ENCODE data around the gene SPX. TPM values are rescaled to one million over a fixed set of nuclear protein-coding genes. Genes with fewer than 3 reads are reported as not detected.

Gene SPX
- total RNA-seq, 4 donors from 2014 or later, result 1.5 to 2.4 (median 1.6) TPM; not detected in 1

DNA sequence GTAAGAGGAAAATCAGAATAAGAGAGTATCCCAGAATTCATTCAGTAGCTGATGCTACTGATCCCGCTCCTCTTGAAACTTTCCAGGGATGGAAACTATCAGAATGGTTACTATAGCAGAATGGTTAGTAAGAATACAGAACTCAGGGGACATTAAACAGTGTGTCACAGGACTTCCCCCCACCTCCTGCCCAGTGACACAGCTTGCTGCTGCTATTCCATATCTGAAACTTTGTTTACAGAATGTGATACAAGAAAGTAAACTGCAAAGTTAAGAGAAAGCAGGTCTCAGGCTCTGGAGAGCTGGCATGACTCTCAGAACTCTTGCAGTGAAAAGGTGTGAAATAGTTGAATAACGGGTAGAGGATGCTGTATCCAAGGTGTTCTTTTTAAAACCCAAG lies 3.4 kb downstream of the SPX start:
- H3K9me3 ChIP-seq, result no peaks in the 10 kb centered on the region
- peaks cover 0 to 16% of the 10 kb centered on the region in 2 donors for H3K27me3 ChIP-seq
- DNase-seq (ENCODE audit: low spot score in 2 of 2), result no peak
- H3K27ac ChIP-seq, result no peak overlapping the region
- TF ChIP-seq POLR2A (IDR thresholded peaks at IDR 0.05), result no peak
- TF ChIP-seq, protein P1, sequence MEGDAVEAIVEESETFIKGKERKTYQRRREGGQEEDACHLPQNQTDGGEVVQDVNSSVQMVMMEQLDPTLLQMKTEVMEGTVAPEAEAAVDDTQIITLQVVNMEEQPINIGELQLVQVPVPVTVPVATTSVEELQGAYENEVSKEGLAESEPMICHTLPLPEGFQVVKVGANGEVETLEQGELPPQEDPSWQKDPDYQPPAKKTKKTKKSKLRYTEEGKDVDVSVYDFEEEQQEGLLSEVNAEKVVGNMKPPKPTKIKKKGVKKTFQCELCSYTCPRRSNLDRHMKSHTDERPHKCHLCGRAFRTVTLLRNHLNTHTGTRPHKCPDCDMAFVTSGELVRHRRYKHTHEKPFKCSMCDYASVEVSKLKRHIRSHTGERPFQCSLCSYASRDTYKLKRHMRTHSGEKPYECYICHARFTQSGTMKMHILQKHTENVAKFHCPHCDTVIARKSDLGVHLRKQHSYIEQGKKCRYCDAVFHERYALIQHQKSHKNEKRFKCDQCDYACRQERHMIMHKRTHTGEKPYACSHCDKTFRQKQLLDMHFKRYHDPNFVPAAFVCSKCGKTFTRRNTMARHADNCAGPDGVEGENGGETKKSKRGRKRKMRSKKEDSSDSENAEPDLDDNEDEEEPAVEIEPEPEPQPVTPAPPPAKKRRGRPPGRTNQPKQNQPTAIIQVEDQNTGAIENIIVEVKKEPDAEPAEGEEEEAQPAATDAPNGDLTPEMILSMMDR (IDR thresholded peaks at IDR 0.05), result no peak
- no peak for TF ChIP-seq EP300 (IDR thresholded peaks at IDR 0.05)
- WGBS, 2 donors, result 91 to 93% methylated on average over 2 of the region's 2 CpGs
- H3K36me3 ChIP-seq, result no peaks in the 10 kb centered on the region
- H3K4me3 ChIP-seq, result no peak overlapping the region
- peaks cover 0 to 19% (median 2%) of the 10 kb centered on the region in 4 donors for H3K4me1 ChIP-seq

DNA sequence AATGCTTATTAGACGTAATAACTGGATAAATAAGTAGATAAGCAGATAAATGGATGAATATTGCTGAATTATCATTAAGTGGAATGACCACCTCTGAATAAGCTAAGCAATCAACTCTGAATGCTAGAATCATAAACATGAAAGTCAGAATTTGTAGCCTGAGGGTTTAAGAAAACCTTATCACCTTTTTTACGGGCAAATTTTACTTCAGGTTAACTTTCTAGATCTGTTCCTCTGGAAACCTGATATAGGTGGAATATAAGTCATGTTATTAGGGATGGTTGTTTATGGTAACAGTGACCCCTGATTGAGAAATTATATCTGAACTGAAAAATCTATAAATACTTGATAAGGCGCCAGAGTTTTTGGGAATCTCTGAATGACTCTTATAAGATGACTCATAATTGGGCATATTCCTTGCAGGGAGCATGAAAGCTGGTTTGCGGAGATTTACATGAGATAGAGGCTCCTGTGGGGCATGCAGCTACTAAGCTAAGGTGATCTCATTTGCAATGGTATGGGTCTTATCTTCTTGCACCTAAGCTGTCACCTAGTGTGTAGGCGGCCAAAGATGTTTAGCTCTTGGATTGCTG lies 12.1 kb downstream of the SPX start:
- Histone ChIP-seq H3K27me3 (no peaks in the 10 kb centered on the region), H3K9me3 (no peaks in the 10 kb centered on the region), H3K27ac (no peak overlapping the region), H3K4me3 (no peak overlapping the region), H3K36me3 (no peaks in the 10 kb centered on the region), H3K4me1 (no peaks in the 10 kb centered on the region)
- DNase-seq (ENCODE audit: low spot score in 2 of 2), result no peak
- TF ChIP-seq, protein P1 (IDR thresholded peaks at IDR 0.05), result no peak
- no peak for TF ChIP-seq EP300 (IDR thresholded peaks at IDR 0.05)
- TF ChIP-seq POLR2A (IDR thresholded peaks at IDR 0.05), result no peak
- WGBS, 2 donors, result 88 to 93% methylated on average over 5 of the region's 5 CpGs

DNA sequence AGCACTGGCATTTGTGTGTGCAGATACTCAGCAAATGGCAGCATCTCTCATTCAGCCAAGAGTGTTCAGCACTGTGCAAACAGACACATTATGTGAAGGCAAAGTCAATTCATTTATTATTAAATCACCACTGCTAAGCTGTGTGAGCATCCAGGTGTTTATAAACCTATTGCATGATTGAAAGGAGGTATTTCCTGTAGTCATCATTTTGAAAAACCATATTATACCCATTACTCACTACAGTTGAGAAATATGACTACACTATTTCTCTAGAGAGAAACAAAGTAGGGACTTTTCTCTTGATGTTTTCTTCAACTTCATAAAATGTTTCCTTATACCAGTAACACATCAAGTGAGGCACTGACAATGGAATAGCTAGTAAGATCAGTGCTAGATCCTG lies 13.7 kb downstream of the SPX start:
- TF ChIP-seq EP300 (IDR thresholded peaks at IDR 0.05) (no peak), POLR2A (IDR thresholded peaks at IDR 0.05) (no peak)
- TF ChIP-seq, protein P1 (IDR thresholded peaks at IDR 0.05), result no peak
- no peaks in the 10 kb centered on the region for H3K9me3 ChIP-seq

DNA sequence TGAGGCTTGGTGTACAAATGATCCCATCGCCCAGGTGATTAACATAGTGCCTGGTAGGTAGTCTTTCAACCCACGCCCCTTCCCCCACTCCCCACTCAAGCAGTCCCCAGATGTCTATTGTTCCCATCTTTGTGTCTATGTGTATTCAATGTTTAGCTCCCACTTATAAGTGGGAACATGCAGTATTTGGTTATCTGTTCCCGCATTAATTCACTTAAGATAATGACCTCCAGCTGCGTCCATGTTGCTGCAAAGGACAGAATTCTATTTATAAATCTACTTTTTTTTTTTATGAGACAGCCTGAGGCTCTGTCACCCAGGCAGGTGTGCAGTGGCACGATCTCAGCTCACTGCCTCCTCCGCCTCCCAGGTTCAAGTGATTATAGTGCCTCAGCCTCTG lies 15.7 kb downstream of the SPX start:
- 88 to 90% methylated on average over 6 of the region's 6 CpGs for WGBS, 2 donors
- H3K36me3 ChIP-seq, result no peaks in the 10 kb centered on the region
- H3K27ac ChIP-seq, result no peak overlapping the region
- no peaks in the 10 kb centered on the region for H3K9me3 ChIP-seq
- no peaks in the 10 kb centered on the region for H3K27me3 ChIP-seq
- no peak overlapping the region for H3K4me3 ChIP-seq
- TF ChIP-seq EP300 (IDR thresholded peaks at IDR 0.05), result no peak
- TF ChIP-seq, protein P1 (IDR thresholded peaks at IDR 0.05), result no peak
- H3K4me1 ChIP-seq, result no peaks in the 10 kb centered on the region
- no peak for DNase-seq (ENCODE audit: low spot score in 2 of 2)

More for the DNA sequence above, 13.7 kb downstream of the SPX start:
- Histone ChIP-seq H3K36me3 (no peaks in the 10 kb centered on the region), H3K27me3 (no peaks in the 10 kb centered on the region), H3K27ac (no peak overlapping the region), H3K4me3 (no peak overlapping the region), H3K4me1 (no peaks in the 10 kb centered on the region)
- no peak for DNase-seq (ENCODE audit: low spot score in 2 of 2)

DNA sequence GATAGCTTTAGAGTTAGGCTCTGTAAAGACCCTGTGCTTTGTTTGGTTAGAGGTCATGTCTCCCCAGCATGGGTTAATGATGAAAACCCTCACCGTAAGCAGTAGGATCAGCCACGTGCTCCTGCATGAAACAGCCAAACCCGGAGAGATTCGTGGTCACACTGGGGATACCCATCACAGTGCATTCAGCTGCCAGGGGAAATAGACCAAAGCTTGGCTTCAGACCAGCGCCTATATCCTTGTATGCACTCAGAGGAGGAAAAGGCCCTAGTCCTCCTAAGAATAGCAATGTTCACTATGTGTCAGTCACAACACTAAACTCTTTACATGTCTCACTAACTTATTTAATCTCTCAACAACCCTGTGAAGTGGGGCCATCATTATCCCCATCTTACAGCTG lies 16.3 kb downstream of the SPX start:
- TF ChIP-seq EP300 (IDR thresholded peaks at IDR 0.05) (no peak), POLR2A (IDR thresholded peaks at IDR 0.05) (no peak)
- TF ChIP-seq, protein P1 (IDR thresholded peaks at IDR 0.05), result no peak
- Histone ChIP-seq H3K4me3 (no peak overlapping the region), H3K4me1 (no peaks in the 10 kb centered on the region), H3K27ac (no peak overlapping the region), H3K27me3 (no peaks in the 10 kb centered on the region), H3K36me3 (no peaks in the 10 kb centered on the region), H3K9me3 (no peaks in the 10 kb centered on the region)
- DNase-seq (ENCODE audit: low spot score in 2 of 2), result no peak
- 56 to 81% methylated on average over 5 of the region's 5 CpGs for WGBS, 2 donors

Measured in tibial nerve (tissue), 4 donors.